MM.1S (cell line): ENCODE results near the gene FBXO38.

ENCODE experiments used
- EZH2 ChIP-seq: fragments of 300-600 bp; sonication (generic); optimal IDR thresholded peaks from 2 replicates; pipeline ENCODE3; 2017; ENCODE audit warnings: low read depth, mild to moderate bottlenecking, antibody characterized with exemption, low read length, mixed read lengths
- EZH2phosphoT487 ChIP-seq: fragments of 300-600 bp; sonication (generic); IDR thresholded peaks from 2 replicates; pipeline ENCODE4 v1.6.1; 2018; ENCODE audit warnings: antibody characterized with exemption, low read length

DNA sequence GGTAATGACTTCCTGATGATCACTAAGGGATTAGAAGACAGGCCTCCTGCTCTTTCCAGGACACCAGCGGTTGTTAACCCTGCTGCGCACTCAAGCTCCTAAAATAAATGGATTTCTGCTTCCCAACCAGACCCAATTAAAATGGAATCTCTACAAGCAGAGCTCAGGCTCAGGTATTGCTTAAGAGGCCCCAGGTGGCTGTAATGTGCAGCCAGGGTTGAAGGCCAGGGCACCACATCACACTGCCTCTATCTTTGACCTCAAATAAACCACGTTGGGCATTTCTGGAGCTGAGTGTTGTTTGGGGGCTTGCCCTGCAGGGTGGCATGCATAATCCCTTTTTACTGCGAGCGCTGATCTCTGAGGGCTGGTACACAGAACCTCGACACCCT, 108.0 kb downstream of the FBXO38 start:
- TF ChIP-seq EZH2phosphoT487 (no peak), EZH2 (no peak)
